Ramos (cell line): ENCODE data around the gene KCNMA1.

Source experiments
- in situ Hi-C: fragments of 300-500 bp; cut with MboI; formaldehyde crosslinking; loops from one replicate; pipeline ENCODE4 v1.14.3; 2022; ENCODE audit warnings: low sequenced_read_pairs; ENCODE audit not compliant: unreplicated experiment

KCNMA1 gene

GRCh38 chr10:76884673-76885275, 752.8 kb downstream of the KCNMA1 start:
- in situ Hi-C loops = no loop called here

- in situ Hi-C loops = no loop called here
Measured at GRCh38 chr10:76883596-76883995, 754.0 kb downstream of the KCNMA1 start.

GRCh38 chr10:76882796-76883195, 754.8 kb downstream of the KCNMA1 start:
- in situ Hi-C loops = no loop called here

- in situ Hi-C loops = no loop called here
Measured at GRCh38 chr10:76882245-76882644, 755.4 kb downstream of the KCNMA1 start.

- in situ Hi-C loops = no loop called here
Measured at GRCh38 chr10:76881477-76882220, 756.0 kb downstream of the KCNMA1 start.

- in situ Hi-C loops = no loop called here
Measured at GRCh38 chr10:76880931-76881330, 756.7 kb downstream of the KCNMA1 start.

GRCh38 chr10:76879116-76879913, 758.3 kb downstream of the KCNMA1 start:
- in situ Hi-C loops = no loop called here

GRCh38 chr10:76878514-76878913, 759.1 kb downstream of the KCNMA1 start:
- in situ Hi-C loops = no loop called here

GRCh38 chr10:76874896-76875295, 762.7 kb downstream of the KCNMA1 start:
- in situ Hi-C loops = no loop called here

- in situ Hi-C loops = no loop called here
Measured at GRCh38 chr10:76874176-76874575, 763.4 kb downstream of the KCNMA1 start.

GRCh38 chr10:76871697-76872295, 765.8 kb downstream of the KCNMA1 start:
- in situ Hi-C loops = no loop called here

GRCh38 chr10:76869931-76870330, 767.7 kb downstream of the KCNMA1 start:
- in situ Hi-C loops = no loop called here

- in situ Hi-C loops = no loop called here
Measured at GRCh38 chr10:76868098-76868977, 769.3 kb downstream of the KCNMA1 start.

GRCh38 chr10:76866841-76867586, 770.6 kb downstream of the KCNMA1 start:
- in situ Hi-C loops = no loop called here

- in situ Hi-C loops = no loop called here
Measured at GRCh38 chr10:76864922-76865321, 772.7 kb downstream of the KCNMA1 start.

GRCh38 chr10:76858721-76859120, 778.9 kb downstream of the KCNMA1 start:
- in situ Hi-C loops = no loop called here

GRCh38 chr10:76840802-76841201, 796.8 kb downstream of the KCNMA1 start:
- in situ Hi-C loops = no loop called here

- in situ Hi-C loops = no loop called here
Measured at GRCh38 chr10:76839276-76839675, 798.3 kb downstream of the KCNMA1 start.

GRCh38 chr10:76830218-76830617, 807.4 kb downstream of the KCNMA1 start:
- in situ Hi-C loops = no loop called here
